GM19467 (cell line): ENCODE measurements around the gene AGRP.
A peak's percentile ranks its signal among the peaks of the same experiment; 100 is the strongest.
"Not testable (repeated sequence)": the region's sequence is repeated elsewhere in the genome, so short reads cannot be mapped to it uniquely, and the experiment has no call there.

Experiments
- ATAC-seq: cut with Tn5 transposase; IDR thresholded peaks from one replicate; pipeline ENCODE4 v1.9.1; 2021; ENCODE audit warnings: mild to moderate bottlenecking, moderate library complexity; ENCODE audit not compliant: unreplicated experiment

AGRP gene

GRCh38 chr16:67504031-67505021, 21.0 kb upstream of the AGRP start:
- ATAC-seq, result no peak

GRCh38 chr16:67499106-67499505, 15.8 kb upstream of the AGRP start:
- ATAC-seq, result no peak

- ATAC-seq, result no peak
These were observed 7.2 kb upstream of the AGRP start for GRCh38 chr16:67490335-67491096.

- ATAC-seq, result no peak
These were observed 6.2 kb upstream of the AGRP start for GRCh38 chr16:67489401-67490083.

- ATAC-seq, result not testable (repeated sequence)
These were observed 4.2 kb upstream of the AGRP start for GRCh38 chr16:67487561-67487960.

- no peak for ATAC-seq
These were observed 3.5 kb upstream of the AGRP start for GRCh38 chr16:67486805-67487204.

GRCh38 chr16:67483731-67484525, 581 bp upstream of the AGRP start:
- no peak for ATAC-seq

GRCh38 chr16:67482233-67482924, 968 bp downstream of the AGRP start:
- no peak for ATAC-seq

GRCh38 chr16:67481561-67482232, 1.6 kb downstream of the AGRP start:
- ATAC-seq, result peak; percentile 1

- peak; percentile 84 for ATAC-seq
These were observed 2.4 kb downstream of the AGRP start, which contains the start of gene ATP6V0D1 for GRCh38 chr16:67480833-67481560. ATP6V0D1 (minus strand) TSS chr16:67481157; CDS start chr16:67481086, 71 bp downstream.

GRCh38 chr16:67477960-67478554, 5.3 kb downstream of the AGRP start:
- ATAC-seq, result no peak

GRCh38 chr16:67474551-67475455, 8.5 kb downstream of the AGRP start:
- ATAC-seq, result no peak

GRCh38 chr16:67471758-67472384, 11.5 kb downstream of the AGRP start:
- no peak for ATAC-seq

GRCh38 chr16:67470359-67470758, 13.0 kb downstream of the AGRP start:
- ATAC-seq, result no peak

GRCh38 chr16:67468731-67469130, 14.6 kb downstream of the AGRP start:
- ATAC-seq, result no peak

- ATAC-seq, result no peak
These were observed 16.8 kb downstream of the AGRP start for GRCh38 chr16:67466581-67466980.

GRCh38 chr16:67464565-67464964, 18.8 kb downstream of the AGRP start:
- ATAC-seq, result no peak
